WTC11 (cell line): ENCODE results near the gene PSMD12.

Source experiments
- CREB1 ChIP-seq: sonication (generic); formaldehyde crosslinking; IDR thresholded peaks from 2 replicates; pipeline ENCODE4 v1.8.0; 2023; ENCODE audit warnings: mild to moderate bottlenecking, missing genetic modification reagents
- ESRRA ChIP-seq: sonication (generic); formaldehyde crosslinking; IDR thresholded peaks from 2 replicates; pipeline ENCODE4 v1.8.1; 2022; ENCODE audit warnings: mild to moderate bottlenecking, missing genetic modification reagents, borderline replicate concordance
- MXD4 ChIP-seq: fragments of 250-450 bp; sonication (Bioruptor Pico); IDR thresholded peaks from 2 replicates; pipeline ENCODE4 v1.8.0; 2021; ENCODE audit warnings: mild to moderate bottlenecking, moderate library complexity, borderline replicate concordance
- NR1H2 ChIP-seq: sonication (generic); formaldehyde crosslinking; IDR thresholded peaks from 2 replicates; pipeline ENCODE4 v1.9.0; 2021; ENCODE audit warnings: mild to moderate bottlenecking, moderate library complexity, missing genetic modification reagents
- SMAD3 ChIP-seq: sonication (generic); formaldehyde crosslinking; IDR thresholded peaks from 2 replicates; pipeline ENCODE4 v1.8.0; 2022; ENCODE audit warnings: missing genetic modification reagents, mild to moderate bottlenecking, borderline replicate concordance
- ZBTB21 ChIP-seq: sonication (generic); formaldehyde crosslinking; IDR thresholded peaks from 2 replicates; pipeline ENCODE4 v1.8.1; 2023; ENCODE audit warnings: mild to moderate bottlenecking, missing genetic modification reagents, borderline replicate concordance
- ZNF138 ChIP-seq: sonication (generic); formaldehyde crosslinking; conservative IDR thresholded peaks from 2 replicates; pipeline ENCODE4 v1.8.1; 2022; ENCODE audit warnings: mild to moderate bottlenecking, moderate library complexity, missing genetic modification reagents
- ZNF416 ChIP-seq: fragments of 250-450 bp; sonication (Bioruptor Pico); IDR thresholded peaks from 2 replicates; pipeline ENCODE4 v1.9.0; 2021; ENCODE audit warnings: mild to moderate bottlenecking, inconsistent platforms
- TF ChIP-seq, protein P1 (sequence below): fragments of 200-600 bp; IDR thresholded peaks from 2 replicates; pipeline ENCODE4 v1.8.0; 2022; ENCODE audit warnings: antibody characterized with exemption
- TF ChIP-seq, protein P2 (sequence below): sonication (generic); formaldehyde crosslinking; IDR thresholded peaks from 2 replicates; pipeline ENCODE4 v1.8.0; 2022; ENCODE audit warnings: mild to moderate bottlenecking, missing genetic modification reagents
- TF ChIP-seq, protein P3 (sequence below): sonication (generic); formaldehyde crosslinking; IDR thresholded peaks from 2 replicates; pipeline ENCODE4 v1.8.1; 2023; ENCODE audit warnings: mild to moderate bottlenecking, missing genetic modification reagents, moderate library complexity

DNA sequence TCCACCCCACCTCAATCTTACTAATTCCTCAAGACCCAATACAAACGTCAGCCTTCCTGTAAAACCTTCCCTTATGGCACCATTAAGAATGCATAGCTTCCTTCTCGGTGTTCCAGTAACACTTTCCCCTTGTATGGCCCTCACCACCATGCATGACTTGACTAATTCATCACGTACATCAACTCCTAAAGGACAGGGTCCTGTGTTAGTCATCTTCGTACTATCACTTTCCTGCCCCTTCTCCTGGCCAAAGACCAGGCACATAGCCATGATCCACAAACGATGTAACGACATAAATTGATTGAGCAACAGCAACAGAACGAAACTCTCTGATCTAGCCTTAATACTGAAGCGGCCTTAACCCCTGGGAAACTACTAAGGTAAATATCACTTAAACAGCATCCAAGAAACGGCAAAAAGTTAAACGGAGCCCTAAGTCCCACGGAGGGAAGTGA lies 612 bp downstream of the PSMD12 start:
- TF ChIP-seq, protein P1, sequence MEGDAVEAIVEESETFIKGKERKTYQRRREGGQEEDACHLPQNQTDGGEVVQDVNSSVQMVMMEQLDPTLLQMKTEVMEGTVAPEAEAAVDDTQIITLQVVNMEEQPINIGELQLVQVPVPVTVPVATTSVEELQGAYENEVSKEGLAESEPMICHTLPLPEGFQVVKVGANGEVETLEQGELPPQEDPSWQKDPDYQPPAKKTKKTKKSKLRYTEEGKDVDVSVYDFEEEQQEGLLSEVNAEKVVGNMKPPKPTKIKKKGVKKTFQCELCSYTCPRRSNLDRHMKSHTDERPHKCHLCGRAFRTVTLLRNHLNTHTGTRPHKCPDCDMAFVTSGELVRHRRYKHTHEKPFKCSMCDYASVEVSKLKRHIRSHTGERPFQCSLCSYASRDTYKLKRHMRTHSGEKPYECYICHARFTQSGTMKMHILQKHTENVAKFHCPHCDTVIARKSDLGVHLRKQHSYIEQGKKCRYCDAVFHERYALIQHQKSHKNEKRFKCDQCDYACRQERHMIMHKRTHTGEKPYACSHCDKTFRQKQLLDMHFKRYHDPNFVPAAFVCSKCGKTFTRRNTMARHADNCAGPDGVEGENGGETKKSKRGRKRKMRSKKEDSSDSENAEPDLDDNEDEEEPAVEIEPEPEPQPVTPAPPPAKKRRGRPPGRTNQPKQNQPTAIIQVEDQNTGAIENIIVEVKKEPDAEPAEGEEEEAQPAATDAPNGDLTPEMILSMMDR: no peak
- TF ChIP-seq ESRRA (no peak), NR1H2 (no peak), ZNF138 (CRISPR knock-in tag) (no peak), SMAD3 (CRISPR knock-in tag) (no peak), MXD4 (CRISPR knock-in tag) (no peak), ZNF416 (no peak), CREB1 (CRISPR knock-in tag) (no peak), ZBTB21 (CRISPR knock-in tag) (no peak)
- TF ChIP-seq, protein P2, sequence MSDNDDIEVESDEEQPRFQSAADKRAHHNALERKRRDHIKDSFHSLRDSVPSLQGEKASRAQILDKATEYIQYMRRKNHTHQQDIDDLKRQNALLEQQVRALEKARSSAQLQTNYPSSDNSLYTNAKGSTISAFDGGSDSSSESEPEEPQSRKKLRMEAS (CRISPR knock-in tag): no peak
- TF ChIP-seq, protein P3, sequence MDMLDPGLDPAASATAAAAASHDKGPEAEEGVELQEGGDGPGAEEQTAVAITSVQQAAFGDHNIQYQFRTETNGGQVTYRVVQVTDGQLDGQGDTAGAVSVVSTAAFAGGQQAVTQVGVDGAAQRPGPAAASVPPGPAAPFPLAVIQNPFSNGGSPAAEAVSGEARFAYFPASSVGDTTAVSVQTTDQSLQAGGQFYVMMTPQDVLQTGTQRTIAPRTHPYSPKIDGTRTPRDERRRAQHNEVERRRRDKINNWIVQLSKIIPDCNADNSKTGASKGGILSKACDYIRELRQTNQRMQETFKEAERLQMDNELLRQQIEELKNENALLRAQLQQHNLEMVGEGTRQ (CRISPR knock-in tag): no peak
